ENCODE measurements around the gene WNT7B. TPM values are rescaled to one million over a fixed set of nuclear protein-coding genes. Genes with fewer than 3 reads are reported as not detected.

Gene WNT7B
- total and polyA plus RNA-seq, 2 of the 8 experiments (the other 6 are each of a cell fraction or from before 2014, with no cell fraction given): 0.14 to 0.24 TPM

- TF ChIP-seq TEAD4 (IDR thresholded peaks at IDR 0.05; ENCODE audit: low read depth, low read length) (no peak), CREB1 (IDR thresholded peaks at IDR 0.05) (no peak), MAX (IDR thresholded peaks at IDR 0.05) (no peak), SP2 (IDR thresholded peaks at IDR 0.05; ENCODE audit: low read length) (no peak), USF2 (IDR thresholded peaks at IDR 0.05; ENCODE audit: low read length) (no peak)
Observed at GRCh38 chr22:46012182-46012880, 35.4 kb upstream of the WNT7B start (continued).
